ENCODE data around the gene PLA2G7.

GRCh38 chr6:46690911-46691451 is 44.2 kb downstream of the PLA2G7 start:
- TF ChIP-seq CTCF (IDR thresholded peaks at IDR 0.05) = no peak
- TF ChIP-seq EZH2 (IDR thresholded peaks at IDR 0.05) = no peak

Measured in neural progenitor cell (in vitro differentiated cells).